PFSK-1 (cell line): ENCODE data around the gene SCARF1.

Experiments used
- FOXP2 ChIP-seq: optimal IDR thresholded peaks from 2 replicates; pipeline ENCODE3; 2011; ENCODE audit warnings: borderline replicate concordance, control low read depth, inconsistent platforms; ENCODE audit not compliant: insufficient read depth; ENCODE audit errors: extremely low read length, extremely low read depth
- POLR2AphosphoS5 ChIP-seq: IDR thresholded peaks from 2 replicates; pipeline ENCODE4 v1.6.1; 2012; ENCODE audit warnings: low read depth, mild to moderate bottlenecking, control low read depth, low read length, moderate library complexity
- SIN3A ChIP-seq: IDR thresholded peaks from 2 replicates; pipeline ENCODE4 v1.6.1; 2012; ENCODE audit warnings: mild to moderate bottlenecking, low read length, moderate library complexity, borderline replicate concordance; ENCODE audit not compliant: insufficient read depth
- TAF1 ChIP-seq: IDR thresholded peaks from 2 replicates; pipeline ENCODE4 v1.6.1; 2012; ENCODE audit warnings: low read length, control low read depth, borderline replicate concordance; ENCODE audit not compliant: insufficient read depth
- TF ChIP-seq, protein P1 (sequence below), 2 experiments: IDR thresholded peaks; 2 replicates each; pipeline versions ENCODE4 v1.6.1 to v1.8.0; 2011 to 2012; ENCODE audit warnings: low read depth in 2 of 2, low read length in 2 of 2, control low read depth in 1 of 2, inconsistent platforms in 1 of 2, mild to moderate bottlenecking in 1 of 2, moderate library complexity in 1 of 2; ENCODE audit not compliant: insufficient read depth in 1 of 2

DNA sequence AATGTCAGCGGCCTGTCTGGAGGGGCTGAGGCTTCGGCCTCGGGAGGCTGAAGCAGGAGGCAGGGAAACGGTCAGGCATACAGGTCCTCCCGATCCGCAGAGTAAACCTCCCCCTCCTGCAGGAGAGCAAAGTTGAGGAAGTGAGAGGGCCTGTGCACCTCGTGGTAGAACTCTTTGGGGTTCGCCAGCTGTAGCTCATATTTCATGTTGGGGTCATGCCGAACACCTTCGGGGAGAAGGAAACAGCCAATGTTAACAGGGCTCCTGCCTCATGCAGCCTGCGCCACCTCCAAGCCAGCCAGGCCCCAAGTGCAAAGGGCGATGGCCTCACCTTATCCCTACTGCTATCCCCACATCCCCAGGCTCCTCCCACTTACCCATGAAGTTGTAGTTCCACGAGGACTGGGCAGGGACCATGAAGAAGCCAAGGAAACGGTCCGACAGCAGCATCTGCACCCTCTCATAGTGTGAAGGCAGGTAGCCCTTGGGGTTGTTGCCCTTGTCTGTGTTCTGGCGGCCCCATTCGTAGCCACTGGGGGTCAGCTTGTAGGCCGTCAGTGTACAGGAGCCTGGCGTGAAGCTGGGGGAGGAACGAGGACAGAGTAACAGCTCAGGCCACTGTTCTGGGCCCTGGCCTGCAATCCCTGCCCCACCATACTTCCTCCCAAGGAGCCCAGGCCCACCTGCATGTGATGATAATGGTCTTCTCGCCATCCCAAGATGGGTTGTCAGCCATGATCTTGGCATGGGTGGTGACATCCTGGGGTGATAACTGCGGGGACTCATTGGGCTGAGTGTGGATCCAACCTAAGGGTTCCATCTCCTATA lies 5.4 kb upstream of the SCARF1 start:
- TF ChIP-seq POLR2AphosphoS5 = no peak; the same call in 1 of the 2 replicates
- no peak for TF ChIP-seq TAF1
- no peak for TF ChIP-seq FOXP2
- TF ChIP-seq, protein P1, sequence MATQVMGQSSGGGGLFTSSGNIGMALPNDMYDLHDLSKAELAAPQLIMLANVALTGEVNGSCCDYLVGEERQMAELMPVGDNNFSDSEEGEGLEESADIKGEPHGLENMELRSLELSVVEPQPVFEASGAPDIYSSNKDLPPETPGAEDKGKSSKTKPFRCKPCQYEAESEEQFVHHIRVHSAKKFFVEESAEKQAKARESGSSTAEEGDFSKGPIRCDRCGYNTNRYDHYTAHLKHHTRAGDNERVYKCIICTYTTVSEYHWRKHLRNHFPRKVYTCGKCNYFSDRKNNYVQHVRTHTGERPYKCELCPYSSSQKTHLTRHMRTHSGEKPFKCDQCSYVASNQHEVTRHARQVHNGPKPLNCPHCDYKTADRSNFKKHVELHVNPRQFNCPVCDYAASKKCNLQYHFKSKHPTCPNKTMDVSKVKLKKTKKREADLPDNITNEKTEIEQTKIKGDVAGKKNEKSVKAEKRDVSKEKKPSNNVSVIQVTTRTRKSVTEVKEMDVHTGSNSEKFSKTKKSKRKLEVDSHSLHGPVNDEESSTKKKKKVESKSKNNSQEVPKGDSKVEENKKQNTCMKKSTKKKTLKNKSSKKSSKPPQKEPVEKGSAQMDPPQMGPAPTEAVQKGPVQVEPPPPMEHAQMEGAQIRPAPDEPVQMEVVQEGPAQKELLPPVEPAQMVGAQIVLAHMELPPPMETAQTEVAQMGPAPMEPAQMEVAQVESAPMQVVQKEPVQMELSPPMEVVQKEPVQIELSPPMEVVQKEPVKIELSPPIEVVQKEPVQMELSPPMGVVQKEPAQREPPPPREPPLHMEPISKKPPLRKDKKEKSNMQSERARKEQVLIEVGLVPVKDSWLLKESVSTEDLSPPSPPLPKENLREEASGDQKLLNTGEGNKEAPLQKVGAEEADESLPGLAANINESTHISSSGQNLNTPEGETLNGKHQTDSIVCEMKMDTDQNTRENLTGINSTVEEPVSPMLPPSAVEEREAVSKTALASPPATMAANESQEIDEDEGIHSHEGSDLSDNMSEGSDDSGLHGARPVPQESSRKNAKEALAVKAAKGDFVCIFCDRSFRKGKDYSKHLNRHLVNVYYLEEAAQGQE (IDR thresholded peaks at IDR 0.05; ENCODE audit: insufficient read depth in 1 of 2, low read depth in 2 of 2, low read length in 2 of 2) = no peak
- TF ChIP-seq SIN3A = no peak
